Thymus (tissue), 14 donors: Measurements from ENCODE around the gene UBL5. TPM values are rescaled to one million over a fixed set of nuclear protein-coding genes. Genes with fewer than 3 reads are reported as not detected.
"Not testable (repeated sequence)": the region's sequence is repeated elsewhere in the genome, so short reads cannot be mapped to it uniquely, and the experiment has no call there.

Experiments
- DNase-seq, 9 donors: peaks; one replicate each; pipeline ENCODE4 v3.0.0-alpha.2; 2013; ENCODE audit warnings: low spot score in 9 of 9, low read depth in 6 of 9, missing footprints in 1 of 9
- H3K27ac ChIP-seq, 2 donors: one replicate each; pipeline ENCODE4 v1.5.1; 2013; ENCODE audit warnings: control low read depth in 1 of 2, low read depth in 1 of 2, low read length in 1 of 2, mild to moderate bottlenecking in 1 of 2, moderate library complexity in 1 of 2
- H3K27me3 ChIP-seq, 2 donors: one replicate each; pipeline ENCODE4 v1.5.1; 2013; ENCODE audit warnings: low read length in 1 of 2; ENCODE audit not compliant: control insufficient read depth in 2 of 2, insufficient read depth in 1 of 2
- H3K36me3 ChIP-seq, 2 donors: one replicate each; pipeline ENCODE4 v1.5.1; 2013; ENCODE audit warnings: low read length in 1 of 2, mild to moderate bottlenecking in 1 of 2, moderate library complexity in 1 of 2; ENCODE audit not compliant: control insufficient read depth in 2 of 2, insufficient read depth in 2 of 2
- H3K4me1 ChIP-seq, 2 donors: one replicate each; pipeline ENCODE4 v1.5.1; 2013; ENCODE audit warnings: low read length in 2 of 2; ENCODE audit not compliant: control insufficient read depth in 2 of 2, insufficient read depth in 2 of 2
- H3K4me3 ChIP-seq, 2 donors: one replicate each; pipeline ENCODE4 v1.5.1; 2013; ENCODE audit warnings: low read length in 2 of 2, control low read depth in 1 of 2, mild to moderate bottlenecking in 1 of 2
- H3K9me3 ChIP-seq, 2 donors: one replicate each; pipeline ENCODE4 v1.5.1; 2013; ENCODE audit warnings: low read length in 1 of 2, mild to moderate bottlenecking in 1 of 2; ENCODE audit not compliant: control insufficient read depth in 2 of 2, insufficient read depth in 1 of 2
- WGBS: extraction: QIAGEN DNeasy Blood & Tissue Kit; methylation state at CpG from one replicate; pipeline ENCODE4 v1.1.7; 2013; 5-methylcytosine and 5-hydroxymethylcytosine counted together
- long read RNA-seq, 10 donors: transcript quantifications; one replicate each; lab custom pipeline, GENCODE V29; 2026
- polyA plus RNA-seq: library from polyadenylated mRNA; stranded (reverse); fragments of 200-250 nt; gene quantifications from one replicate; pipeline ENCODE4 v1.2.3, GENCODE V29; 2013
- total RNA-seq: library from RNA; stranded (reverse); fragments of 120-200 nt; gene quantifications from one replicate; pipeline ENCODE4 v1.2.4, GENCODE V29; 2013
- donor health status: healthy.

The UBL5 gene
- total RNA-seq (577 TPM), polyA plus RNA-seq (749 TPM)
- long read RNA-seq, donor 1, transcript UBL5-201 (5 exons, 513 nt): minor isoform, 5 of 35 reads
- long read RNA-seq, donor 1, transcript UBL5-202 (5 exons, 432 nt): major isoform, 23 of 35 reads
- long read RNA-seq, donor 1, partial matches to known transcripts: 7 of 35 reads
- long read RNA-seq, donor 1, other reads (novel, unspliced or antisense): 0 of 35 reads
- long read RNA-seq, donor 2, transcript UBL5-202 (5 exons, 432 nt): major isoform, 229 of 301 reads
- long read RNA-seq, donor 2, transcript UBL5-201 (5 exons, 513 nt): minor isoform, 36 of 301 reads
- long read RNA-seq, donor 2, partial matches to known transcripts: 30 of 301 reads
- long read RNA-seq, donor 2, other reads (novel, unspliced or antisense): 0 of 301 reads
- long read RNA-seq, donor 3, transcript UBL5-202 (5 exons, 432 nt): major isoform, 523 of 689 reads
- long read RNA-seq, donor 3, transcript UBL5-201 (5 exons, 513 nt): minor isoform, 38 of 689 reads
- long read RNA-seq, donor 3, partial matches to known transcripts: 94 of 689 reads
- long read RNA-seq, donor 3, other reads (novel, unspliced or antisense): 27 of 689 reads
- long read RNA-seq, donor 4, transcript UBL5-201 (5 exons, 513 nt): minor isoform, 16 of 157 reads
- long read RNA-seq, donor 4, transcript UBL5-202 (5 exons, 432 nt): major isoform, 115 of 157 reads
- long read RNA-seq, donor 4, partial matches to known transcripts: 24 of 157 reads
- long read RNA-seq, donor 4, other reads (novel, unspliced or antisense): 0 of 157 reads
- long read RNA-seq, donor 5, transcript UBL5-202 (5 exons, 432 nt): major isoform, 531 of 679 reads
- long read RNA-seq, donor 5, transcript UBL5-204 (2 exons, 546 nt): minor isoform, 5 of 679 reads
- long read RNA-seq, donor 5, transcript UBL5-201 (5 exons, 513 nt): minor isoform, 49 of 679 reads
- long read RNA-seq, donor 5, partial matches to known transcripts: 69 of 679 reads
- long read RNA-seq, donor 5, other reads (novel, unspliced or antisense): 19 of 679 reads
- long read RNA-seq, donor 6, transcript UBL5-202 (5 exons, 432 nt): major isoform, 143 of 169 reads
- long read RNA-seq, donor 6, transcript UBL5-201 (5 exons, 513 nt): minor isoform, 18 of 169 reads
- long read RNA-seq, donor 6, partial matches to known transcripts: 8 of 169 reads
- long read RNA-seq, donor 6, other reads (novel, unspliced or antisense): 0 of 169 reads
- long read RNA-seq, donor 7, transcript UBL5-201 (5 exons, 513 nt): minor isoform, 23 of 292 reads
- long read RNA-seq, donor 7, transcript UBL5-202 (5 exons, 432 nt): major isoform, 206 of 292 reads
- long read RNA-seq, donor 7, partial matches to known transcripts: 60 of 292 reads
- long read RNA-seq, donor 7, other reads (novel, unspliced or antisense): 0 of 292 reads
- long read RNA-seq, donor 8, transcript UBL5-202 (5 exons, 432 nt): major isoform, 84 of 102 reads
- long read RNA-seq, donor 8, transcript UBL5-201 (5 exons, 513 nt): minor isoform, 11 of 102 reads
- long read RNA-seq, donor 8, partial matches to known transcripts: 5 of 102 reads
- long read RNA-seq, donor 8, other reads (novel, unspliced or antisense): 0 of 102 reads
- long read RNA-seq, donor 9, transcript UBL5-201 (5 exons, 513 nt): minor isoform, 12 of 212 reads
- long read RNA-seq, donor 9, transcript UBL5-202 (5 exons, 432 nt): major isoform, 168 of 212 reads
- long read RNA-seq, donor 9, partial matches to known transcripts: 31 of 212 reads
- long read RNA-seq, donor 9, other reads (novel, unspliced or antisense): 0 of 212 reads
- long read RNA-seq, donor 10, transcript UBL5-201 (5 exons, 513 nt): minor isoform, 22 of 240 reads
- long read RNA-seq, donor 10, transcript UBL5-202 (5 exons, 432 nt): major isoform, 201 of 240 reads
- long read RNA-seq, donor 10, partial matches to known transcripts: 15 of 240 reads
- long read RNA-seq, donor 10, other reads (novel, unspliced or antisense): 0 of 240 reads

DNA sequence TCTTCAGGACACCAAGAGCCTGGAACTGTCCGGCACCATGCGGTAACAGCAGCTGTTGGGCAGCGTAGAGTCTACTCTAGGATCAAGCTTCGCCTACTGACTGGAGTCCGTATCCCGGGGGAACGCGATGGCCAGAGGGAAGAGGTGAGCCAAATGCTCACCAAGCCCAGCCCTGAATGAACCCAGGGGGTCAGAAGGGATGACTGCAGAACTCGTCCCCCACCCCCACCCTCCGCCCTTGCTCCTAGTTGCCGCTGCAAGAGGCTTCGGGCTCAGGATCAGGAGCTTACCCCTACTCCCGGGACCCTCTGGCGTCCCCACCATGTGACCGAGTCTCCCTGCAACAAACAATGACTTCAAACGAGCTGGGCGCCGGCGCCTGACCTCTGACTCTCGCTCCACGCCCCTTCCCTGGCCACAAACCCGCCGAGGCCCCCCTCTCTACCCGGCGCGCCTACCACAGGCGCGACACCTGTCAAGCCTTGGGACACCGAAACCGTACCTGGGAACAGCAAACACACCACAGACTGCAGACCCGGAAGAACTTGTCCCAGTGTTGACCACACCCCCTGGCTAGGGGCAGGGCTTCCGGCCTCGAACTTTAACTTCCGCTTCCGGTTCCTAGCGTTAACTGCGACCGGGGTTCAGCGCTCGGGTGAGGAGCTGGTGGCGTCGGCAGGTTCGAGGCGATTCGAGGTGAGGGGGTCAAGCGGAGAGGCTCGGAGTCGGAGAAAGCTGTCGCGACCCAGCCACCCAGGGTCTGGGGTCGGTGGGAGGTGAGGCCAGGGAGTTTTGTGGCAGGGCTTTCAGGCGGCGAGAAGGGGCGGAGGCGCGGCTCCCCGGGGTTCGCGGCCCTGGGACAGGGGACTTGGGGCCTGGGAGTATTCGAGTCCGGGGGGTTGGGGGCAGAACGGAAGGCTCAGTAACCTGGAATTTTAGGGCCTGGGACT, at the start of gene UBL5:
TSS of gene UBL5 (plus strand) at position 630 of the 950 bp plus-strand sequence. CDS start 420 bp downstream, outside the sequence.
- WGBS: under 1% methylated on average over 62 of the region's 62 CpGs
- DNase-seq: peak; percentile 79 to 96 (median 91)
- H3K4me1 ChIP-seq: peaks cover 19 to 20% of the 10 kb centered on the region in 2 donors

DNA sequence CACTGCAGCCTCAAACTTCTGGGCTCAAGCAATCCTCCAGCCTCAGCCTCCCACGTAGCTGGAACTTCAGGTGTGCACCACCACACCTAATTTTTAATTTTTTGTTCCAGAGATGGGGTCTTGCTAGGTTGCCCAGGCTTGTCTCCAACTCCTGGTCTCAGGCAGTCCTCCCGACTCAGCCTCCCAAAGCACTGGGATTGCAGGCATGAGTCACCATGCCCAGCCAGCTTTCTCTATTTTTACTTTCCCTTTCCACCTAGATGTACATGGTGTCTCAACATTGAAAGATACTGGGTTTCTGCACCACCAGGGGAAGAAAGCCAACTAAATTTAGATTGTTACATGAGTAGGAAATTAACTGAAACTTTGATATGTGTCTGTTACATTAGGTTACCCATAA, 45.4 kb upstream of the UBL5 start:
- Histone ChIP-seq H3K4me1 (peaks cover 4 to 24% of the 10 kb centered on the region in 2 donors), H3K4me3 (no peak overlapping the region), H3K27me3 (no peaks in the 10 kb centered on the region), H3K9me3 (peaks cover 0 to 6% of the 10 kb centered on the region in 2 donors), H3K36me3 (no peaks in the 10 kb centered on the region), H3K27ac (peak overlapping the region in 1 of 2 donors; percentile 29)
- no peak for DNase-seq
- 95% methylated on average over 2 of the region's 2 CpGs for whole genome bisulfite sequencing

More for the DNA sequence above, at the start of gene UBL5:
- peak within 1 kb of the TSS; percentile 89 to 99 for H3K4me3 ChIP-seq
- no peaks in the 10 kb centered on the region for H3K27me3 ChIP-seq
- peak within 1 kb of the TSS; percentile 85 to 89 for H3K27ac ChIP-seq
- H3K9me3 ChIP-seq: no peaks in the 10 kb centered on the region
- H3K36me3 ChIP-seq: peaks cover 13 to 20% of the 10 kb centered on the region in 2 donors

- H3K9me3 ChIP-seq, H3K27me3 ChIP-seq, DNase-seq, H3K36me3 ChIP-seq, H3K4me3 ChIP-seq: not testable (repeated sequence)
- 98% methylated on average over 6 of the region's 6 CpGs for WGBS
- Histone ChIP-seq H3K27ac (peak overlapping the region; percentile 25 to 85), H3K4me1 (peaks cover 4 to 27% of the 10 kb centered on the region in 2 donors)
Observed at GRCh38 chr19:9784163-9784496, 43.6 kb upstream of the UBL5 start.

- Histone ChIP-seq H3K9me3 (no peaks in the 10 kb centered on the region), H3K36me3 (no peaks in the 10 kb centered on the region), H3K4me3 (peak overlapping the region; percentile 72 to 77), H3K4me1 (peaks cover 6 to 34% of the 10 kb centered on the region in 2 donors), H3K27me3 (no peaks in the 10 kb centered on the region), H3K27ac (peak overlapping the region; percentile 98)
- WGBS: 2% methylated on average over 73 of the region's 74 CpGs
- peak; percentile 90 to 98 (median 98) for DNase-seq
Observed at GRCh38 chr19:9785367-9786331, 42.1 kb upstream of the UBL5 start.

DNA sequence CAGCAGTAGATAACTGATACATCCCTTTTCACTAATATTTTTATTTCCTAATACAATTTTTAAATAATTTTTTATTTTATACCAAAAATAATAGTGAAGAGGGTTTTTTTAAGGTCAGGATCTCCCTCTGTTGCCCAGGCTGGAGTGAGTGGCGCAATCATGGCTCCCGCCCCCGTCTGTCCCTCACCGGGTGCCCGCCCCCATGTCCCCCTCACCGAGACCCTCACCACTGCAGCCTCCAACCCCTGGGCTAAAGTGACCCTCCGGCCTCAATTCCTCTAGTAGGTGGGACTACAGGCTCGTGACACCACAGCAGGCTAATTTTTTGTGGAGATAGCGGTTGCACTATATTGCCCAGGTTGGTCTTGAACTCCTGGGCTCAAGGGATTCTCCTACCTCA, 41.4 kb upstream of the UBL5 start:
- Histone ChIP-seq H3K27me3 (no peaks in the 10 kb centered on the region), H3K4me3 (peak overlapping the region; percentile 72 to 77), H3K9me3 (no peaks in the 10 kb centered on the region), H3K27ac (peak overlapping the region; percentile 98), H3K4me1 (peaks cover 9 to 41% of the 10 kb centered on the region in 2 donors), H3K36me3 (no peaks in the 10 kb centered on the region)
- DNase-seq: no peak
- WGBS: 52% methylated on average over 9 of the region's 9 CpGs

DNA sequence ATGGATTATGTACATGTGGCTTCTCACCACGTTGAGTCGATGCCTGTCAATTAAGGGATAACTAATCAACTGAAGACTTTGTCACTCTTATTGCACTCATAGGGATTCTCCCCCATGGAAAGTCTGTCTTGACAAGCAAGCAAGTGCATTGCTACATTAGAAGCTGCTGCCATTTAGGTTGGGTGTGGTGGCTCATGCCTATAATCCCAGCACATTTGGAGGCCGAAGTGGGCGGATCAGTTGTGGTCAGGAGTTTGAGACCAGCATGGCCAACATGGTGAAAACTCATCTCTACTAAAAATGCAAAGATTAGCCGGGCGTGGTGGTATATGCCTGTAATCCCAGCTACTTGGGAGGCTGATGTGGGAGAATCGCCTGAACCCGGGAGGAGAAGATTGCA, 40.9 kb upstream of the UBL5 start:
- H3K4me3 ChIP-seq: no peak overlapping the region
- no peak for DNase-seq
- no peak overlapping the region for H3K27ac ChIP-seq
- 98% methylated on average over 8 of the region's 8 CpGs for WGBS
- no peaks in the 10 kb centered on the region for H3K9me3 ChIP-seq
- no peaks in the 10 kb centered on the region for H3K27me3 ChIP-seq
- peaks cover 9 to 43% of the 10 kb centered on the region in 2 donors for H3K4me1 ChIP-seq
- no peaks in the 10 kb centered on the region for H3K36me3 ChIP-seq
